Right atrium auricular region (tissue), 2 donors: ENCODE data around the gene AKR1B1. TPM values are rescaled to one million over a fixed set of nuclear protein-coding genes. Genes with fewer than 3 reads are reported as not detected.

Experiments used
- DNase-seq: peaks from one replicate; pipeline ENCODE4 v3.0.0-alpha.2; 2019; ENCODE audit warnings: low spot score
- H3K27ac ChIP-seq, 2 donors: fragments of 200-600 bp; sonication (generic); 1 replicate in 1 of 2; 2 replicates in 1 of 2; pipeline ENCODE4 v1.5.1; 2016 to 2019
- H3K27me3 ChIP-seq, 2 donors: fragments of 200-600 bp; sonication (generic); one replicate each; pipeline versions ENCODE4 v1.5.1 to v1.6.0; 2017 to 2019
- H3K36me3 ChIP-seq: fragments of 200-600 bp; sonication (generic); one replicate; pipeline ENCODE4 v1.5.1; 2016
- H3K4me1 ChIP-seq, 2 donors: fragments of 200-600 bp; sonication (generic); one replicate each; pipeline versions ENCODE4 v1.5.1 to v1.6.0; 2017 to 2019
- H3K4me3 ChIP-seq, 2 donors: fragments of 200-600 bp; sonication (generic); 1 replicate in 1 of 2; 2 replicates in 1 of 2; pipeline ENCODE4 v1.5.1; 2017 to 2019; ENCODE audit warnings: mild to moderate bottlenecking in 1 of 2, moderate library complexity in 1 of 2
- H3K9me3 ChIP-seq, 2 donors: fragments of 200-600 bp; sonication (generic); one replicate each; pipeline ENCODE4 v1.5.1; 2019
- total RNA-seq, 2 donors: library from RNA; depleted of rRNA; stranded (reverse); fragments of >200 nt; gene quantifications; one replicate each; pipeline ENCODE4 v1.1.0, GENCODE V29; 2016
- TF ChIP-seq, protein P1 (sequence below), 2 donors: fragments of 200-600 bp; sonication (generic); IDR thresholded peaks; one replicate each; pipeline ENCODE4 v1.5.1; 2019; ENCODE audit warnings: antibody characterized with exemption in 2 of 2

Gene AKR1B1
- total RNA-seq, 2 donors from 2014 or later = 69.1 to 261 TPM

DNA sequence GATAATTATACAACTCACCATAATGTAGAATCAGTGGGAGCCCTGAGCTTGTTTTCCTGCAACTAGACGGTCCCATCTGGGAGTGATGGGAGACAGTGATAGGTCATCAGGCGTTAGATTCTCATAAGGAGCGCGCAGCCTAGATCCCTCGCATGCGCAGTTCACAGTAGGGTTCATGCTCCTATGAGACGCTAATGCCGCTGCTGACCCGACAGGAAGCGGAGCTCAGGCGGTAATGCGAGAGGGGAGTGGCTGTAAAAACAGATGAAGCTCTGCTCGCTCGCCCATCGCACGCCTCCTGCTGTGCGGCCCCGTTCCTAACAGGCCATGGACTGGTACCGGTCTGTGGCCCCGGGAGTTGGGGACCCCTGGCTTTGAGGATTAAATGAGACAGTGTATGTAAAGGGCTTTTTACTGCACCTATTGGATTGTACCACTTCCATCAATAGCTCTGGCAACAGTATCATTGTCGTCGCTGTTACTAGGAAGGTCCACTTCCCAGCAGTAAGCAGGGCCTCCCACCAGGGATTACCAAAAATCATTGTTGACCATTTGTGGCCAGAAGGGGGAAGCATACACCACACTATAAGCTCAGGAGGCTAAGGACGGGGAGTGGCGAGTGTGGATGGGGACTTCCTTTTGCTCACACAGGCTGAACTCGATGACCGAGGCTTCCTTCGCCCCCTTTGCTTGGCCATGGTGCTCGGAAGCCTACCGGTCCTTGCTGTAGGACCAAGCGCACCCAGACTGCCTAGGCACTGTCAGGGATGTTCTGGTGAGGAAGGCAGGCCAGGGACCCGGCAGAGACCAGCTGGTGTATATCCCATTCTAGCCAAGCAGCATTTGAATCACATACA is 26.4 kb downstream of the AKR1B1 start:
- Histone ChIP-seq H3K27ac (peak overlapping the region; percentile 84), H3K27me3 (no peaks in the 10 kb centered on the region), H3K36me3 (no peaks in the 10 kb centered on the region), H3K9me3 (no peaks in the 10 kb centered on the region), H3K4me1 (peaks cover 0 to 15% of the 10 kb centered on the region in 2 donors), H3K4me3 (peak overlapping the region; percentile 12 to 44)
- TF ChIP-seq, protein P1, sequence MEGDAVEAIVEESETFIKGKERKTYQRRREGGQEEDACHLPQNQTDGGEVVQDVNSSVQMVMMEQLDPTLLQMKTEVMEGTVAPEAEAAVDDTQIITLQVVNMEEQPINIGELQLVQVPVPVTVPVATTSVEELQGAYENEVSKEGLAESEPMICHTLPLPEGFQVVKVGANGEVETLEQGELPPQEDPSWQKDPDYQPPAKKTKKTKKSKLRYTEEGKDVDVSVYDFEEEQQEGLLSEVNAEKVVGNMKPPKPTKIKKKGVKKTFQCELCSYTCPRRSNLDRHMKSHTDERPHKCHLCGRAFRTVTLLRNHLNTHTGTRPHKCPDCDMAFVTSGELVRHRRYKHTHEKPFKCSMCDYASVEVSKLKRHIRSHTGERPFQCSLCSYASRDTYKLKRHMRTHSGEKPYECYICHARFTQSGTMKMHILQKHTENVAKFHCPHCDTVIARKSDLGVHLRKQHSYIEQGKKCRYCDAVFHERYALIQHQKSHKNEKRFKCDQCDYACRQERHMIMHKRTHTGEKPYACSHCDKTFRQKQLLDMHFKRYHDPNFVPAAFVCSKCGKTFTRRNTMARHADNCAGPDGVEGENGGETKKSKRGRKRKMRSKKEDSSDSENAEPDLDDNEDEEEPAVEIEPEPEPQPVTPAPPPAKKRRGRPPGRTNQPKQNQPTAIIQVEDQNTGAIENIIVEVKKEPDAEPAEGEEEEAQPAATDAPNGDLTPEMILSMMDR (IDR thresholded peaks at IDR 0.05) = peak; percentile 21 to 86
- peak; percentile 92 for DNase-seq

DNA sequence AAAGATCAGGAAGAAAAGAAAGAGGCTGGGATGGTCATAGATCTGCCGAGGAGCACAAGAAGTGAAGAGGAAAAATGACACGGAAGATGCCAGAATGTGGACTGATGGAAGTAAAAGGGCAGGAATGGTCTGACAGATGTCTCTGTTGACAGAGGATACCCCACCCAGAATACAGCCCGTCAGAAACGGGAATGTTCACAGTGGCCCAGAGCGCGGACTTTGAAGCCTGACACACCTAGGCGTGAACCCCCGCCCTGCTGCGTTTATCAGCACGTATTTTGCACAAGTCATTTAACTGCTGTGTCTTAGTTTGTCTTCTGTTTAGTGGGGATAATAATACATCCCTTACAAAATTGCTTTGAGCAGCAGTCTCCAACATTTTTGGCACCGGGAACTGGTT is 27.1 kb downstream of the AKR1B1 start:
- H3K9me3 ChIP-seq = no peaks in the 10 kb centered on the region
- no peak for DNase-seq
- no peaks in the 10 kb centered on the region for H3K27me3 ChIP-seq
- no peaks in the 10 kb centered on the region for H3K36me3 ChIP-seq
- peak overlapping the region; percentile 12 to 44 for H3K4me3 ChIP-seq
- peak overlapping the region; percentile 84 for H3K27ac ChIP-seq
- H3K4me1 ChIP-seq = peaks cover 0 to 15% of the 10 kb centered on the region in 2 donors
- TF ChIP-seq, protein P1 (IDR thresholded peaks at IDR 0.05) = no peak

DNA sequence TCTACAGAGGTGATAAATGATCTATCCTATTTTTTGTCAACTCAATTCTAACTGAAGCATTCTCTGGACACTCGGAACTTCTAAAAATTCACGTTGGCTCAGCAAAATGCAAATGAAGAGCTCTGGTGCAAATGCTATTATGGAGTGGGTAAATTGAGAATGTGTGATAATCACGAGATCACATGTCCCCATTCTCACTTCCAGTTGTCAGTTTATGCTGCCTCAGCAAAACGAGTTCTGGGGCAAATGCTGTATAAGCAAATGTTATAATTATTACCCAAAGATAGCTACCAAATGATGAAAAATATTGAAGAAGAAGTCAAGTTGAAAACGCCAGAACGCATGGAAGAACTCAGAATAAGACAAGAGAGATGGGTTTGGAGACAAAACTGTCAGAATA is 29.4 kb downstream of the AKR1B1 start:
- no peaks in the 10 kb centered on the region for H3K36me3 ChIP-seq
- peaks cover 0 to 15% of the 10 kb centered on the region in 2 donors for H3K4me1 ChIP-seq
- H3K9me3 ChIP-seq = no peaks in the 10 kb centered on the region
- TF ChIP-seq, protein P1 (IDR thresholded peaks at IDR 0.05) = no peak
- DNase-seq = no peak
- no peak overlapping the region for H3K27ac ChIP-seq
- no peak overlapping the region for H3K4me3 ChIP-seq
- H3K27me3 ChIP-seq = no peaks in the 10 kb centered on the region

DNA sequence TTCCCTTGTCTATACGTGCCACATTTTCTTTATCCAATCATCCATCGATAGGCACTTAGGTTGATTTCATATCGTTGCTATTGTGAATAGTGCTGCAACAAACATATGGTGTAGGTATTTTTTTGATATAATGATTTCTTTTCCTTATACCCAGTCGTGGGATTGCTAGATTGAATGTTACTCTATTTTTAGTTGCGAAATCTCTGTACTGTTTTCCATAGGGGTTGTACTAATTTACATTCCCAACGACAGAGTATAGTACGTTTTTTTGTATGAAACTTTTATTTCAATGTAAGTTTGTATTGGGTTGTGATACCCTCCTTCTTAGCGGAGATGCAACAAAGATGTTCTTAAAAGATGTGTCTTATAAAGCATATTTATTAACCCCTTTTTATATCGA is 30.0 kb downstream of the AKR1B1 start:
- H3K36me3 ChIP-seq = no peaks in the 10 kb centered on the region
- no peak overlapping the region for H3K27ac ChIP-seq
- H3K27me3 ChIP-seq = no peaks in the 10 kb centered on the region
- H3K4me3 ChIP-seq = no peak overlapping the region
- no peak for DNase-seq
- no peaks in the 10 kb centered on the region for H3K9me3 ChIP-seq
- H3K4me1 ChIP-seq = peaks cover 0 to 15% of the 10 kb centered on the region in 2 donors
- TF ChIP-seq, protein P1 (IDR thresholded peaks at IDR 0.05) = no peak

DNA sequence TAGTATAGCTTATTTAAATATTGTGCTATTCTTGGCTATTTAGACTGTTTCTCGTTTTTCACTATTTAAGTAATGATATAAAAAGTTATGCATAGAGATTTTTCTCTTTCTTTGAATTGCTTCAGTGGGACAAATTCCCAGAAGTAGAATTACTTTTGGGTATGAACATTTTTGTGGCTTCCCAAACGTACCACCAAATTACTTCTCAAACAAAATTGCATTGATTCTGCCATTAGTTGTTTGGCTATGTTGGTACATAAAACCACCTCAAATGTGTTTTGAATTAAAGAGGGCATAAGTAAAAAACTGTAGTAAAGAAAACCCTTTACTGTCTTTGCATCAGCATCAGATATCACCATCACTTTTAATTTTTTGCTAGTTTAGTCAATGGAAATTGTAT is 31.0 kb downstream of the AKR1B1 start:
- DNase-seq = no peak
- H3K27me3 ChIP-seq = no peaks in the 10 kb centered on the region
- H3K27ac ChIP-seq = no peak overlapping the region
- H3K9me3 ChIP-seq = no peaks in the 10 kb centered on the region
- TF ChIP-seq, protein P1 (IDR thresholded peaks at IDR 0.05) = no peak
- no peaks in the 10 kb centered on the region for H3K36me3 ChIP-seq
- H3K4me3 ChIP-seq = no peak overlapping the region
- peaks cover 0 to 12% of the 10 kb centered on the region in 2 donors for H3K4me1 ChIP-seq
